ENCODE measurements around the gene DAB2IP. TPM values are rescaled to one million over a fixed set of nuclear protein-coding genes. Genes with fewer than 3 reads are reported as not detected.
A peak's percentile ranks its signal among the peaks of the same experiment; 100 is the strongest.

The DAB2IP gene
- total and polyA plus RNA-seq, 4 donors = 19.4 to 75.0 (median 28.7) TPM

GRCh38 chr9:121771851-121772599 is 120.6 kb downstream of the DAB2IP start:
- Histone ChIP-seq H3K9ac (ENCODE audit: insufficient read depth in 1 of 2, low read length in 2 of 2) (no peak overlapping the region), H3K9me3 (ENCODE audit: control insufficient read depth in 4 of 4, insufficient read depth in 3 of 4, low read length in 3 of 4) (peaks cover 0 to 6% (median 0%) of the 10 kb centered on the region in 4 donors), H3K4me3 (no peak overlapping the region), H3K27me3 (ENCODE audit: control insufficient read depth in 3 of 3, insufficient read depth in 3 of 3, low read length in 2 of 3) (no peaks in the 10 kb centered on the region), H3K36me3 (ENCODE audit: control insufficient read depth in 4 of 4, insufficient read depth in 4 of 4, low read length in 4 of 4) (peaks cover 13 to 79% (median 52%) of the 10 kb centered on the region in 4 donors), H3K4me1 (ENCODE audit: control insufficient read depth in 5 of 5, insufficient read depth in 5 of 5, low read length in 5 of 5) (peaks cover 0 to 5% (median 0%) of the 10 kb centered on the region in 5 donors), H3K27ac (ENCODE audit: low read depth in 1 of 2, low read length in 1 of 2) (peak overlapping the region; percentile 0 to 69)
- WGBS, 2 donors = 90 to 95% methylated on average over 16 of the region's 16 CpGs
- no peak for TF ChIP-seq CTCF (IDR thresholded peaks at IDR 0.05; ENCODE audit: control extremely low read depth, extremely low read depth)
- DNase-seq (no peak), ATAC-seq (ENCODE audit: insufficient read depth, low FRiP score) (no peak)

GRCh38 chr9:121772600-121773285 is 121.3 kb downstream of the DAB2IP start:
- Histone ChIP-seq H3K4me3 (no peak overlapping the region), H3K36me3 (ENCODE audit: control insufficient read depth in 4 of 4, insufficient read depth in 4 of 4, low read length in 4 of 4) (peaks cover 15 to 76% (median 56%) of the 10 kb centered on the region in 4 donors), H3K9me3 (ENCODE audit: control insufficient read depth in 4 of 4, insufficient read depth in 3 of 4, low read length in 3 of 4) (peaks cover 0 to 6% (median 3%) of the 10 kb centered on the region in 4 donors), H3K27me3 (ENCODE audit: control insufficient read depth in 3 of 3, insufficient read depth in 3 of 3, low read length in 2 of 3) (no peaks in the 10 kb centered on the region), H3K9ac (ENCODE audit: insufficient read depth in 1 of 2, low read length in 2 of 2) (no peak overlapping the region), H3K27ac (ENCODE audit: low read depth in 1 of 2, low read length in 1 of 2) (peak overlapping the region; percentile 0 to 69), H3K4me1 (ENCODE audit: control insufficient read depth in 5 of 5, insufficient read depth in 5 of 5, low read length in 5 of 5) (peaks cover 0 to 5% (median 0%) of the 10 kb centered on the region in 5 donors)
- no peak for ATAC-seq (ENCODE audit: insufficient read depth, low FRiP score)
- 93 to 94% methylated on average over 37 to 45 of the region's 45 CpGs for WGBS, 2 donors
- TF ChIP-seq CTCF (IDR thresholded peaks at IDR 0.05; ENCODE audit: control extremely low read depth, extremely low read depth) = no peak
- DNase-seq = no peak

GRCh38 chr9:121773286-121773953 is 122.0 kb downstream of the DAB2IP start:
- Histone ChIP-seq H3K4me1 (ENCODE audit: control insufficient read depth in 5 of 5, insufficient read depth in 5 of 5, low read length in 5 of 5) (peaks cover 0 to 5% (median 0%) of the 10 kb centered on the region in 5 donors), H3K36me3 (ENCODE audit: control insufficient read depth in 4 of 4, insufficient read depth in 4 of 4, low read length in 4 of 4) (peaks cover 15 to 72% (median 59%) of the 10 kb centered on the region in 4 donors), H3K9ac (ENCODE audit: insufficient read depth in 1 of 2, low read length in 2 of 2) (no peak overlapping the region), H3K4me3 (no peak overlapping the region), H3K9me3 (ENCODE audit: control insufficient read depth in 4 of 4, insufficient read depth in 3 of 4, low read length in 3 of 4) (peaks cover 0 to 6% (median 3%) of the 10 kb centered on the region in 4 donors), H3K27ac (ENCODE audit: low read depth in 1 of 2, low read length in 1 of 2) (no peak overlapping the region), H3K27me3 (ENCODE audit: control insufficient read depth in 3 of 3, insufficient read depth in 3 of 3, low read length in 2 of 3) (no peaks in the 10 kb centered on the region)
- DNase-seq (no peak), ATAC-seq (ENCODE audit: insufficient read depth, low FRiP score) (no peak)
- TF ChIP-seq CTCF (IDR thresholded peaks at IDR 0.05; ENCODE audit: control extremely low read depth, extremely low read depth) = no peak
- 94 to 95% methylated on average over 18 of the region's 18 CpGs for WGBS, 2 donors
